ENCODE data around the gene PRRG1. TPM values are rescaled to one million over a fixed set of nuclear protein-coding genes. Genes with fewer than 3 reads are reported as not detected.

PRRG1 gene
- polyA plus RNA-seq, 1 of the 3 experiments (the other 2 are of a cell fraction) = 3.0 TPM

DNA sequence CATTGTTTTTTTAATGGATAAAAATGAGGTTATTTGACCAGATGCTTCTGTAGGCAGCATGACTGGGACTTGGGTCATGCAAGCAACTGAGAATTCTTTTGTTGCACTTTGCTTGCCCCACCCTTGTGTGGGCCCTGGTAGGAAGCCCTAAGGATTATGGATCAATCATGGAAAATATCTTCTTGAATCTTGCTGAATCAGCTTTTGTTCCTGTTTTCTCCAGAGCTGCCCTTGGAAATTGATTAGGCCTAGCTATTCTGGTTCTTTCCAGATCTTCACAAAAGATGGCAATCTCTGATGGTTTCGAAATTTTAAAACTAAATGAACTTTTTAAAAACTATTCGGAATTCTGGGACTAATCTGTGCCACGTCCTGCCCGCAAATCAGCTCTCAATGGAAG is 58.6 kb downstream of the PRRG1 start:
- POLR2A ChIA-PET = no interaction called here
- WGBS (ENCODE audit: low lambda C conversion rate) = 52% methylated on average over 4 of the region's 4 CpGs
- CTCF ChIA-PET = no interaction called here
- no peak overlapping the region for H3K4me2 ChIP-seq
- DNase-seq = no peak
- no peak overlapping the region for H3K9ac ChIP-seq
- TF ChIP-seq NFIC (IDR thresholded peaks at IDR 0.05; ENCODE audit: borderline replicate concordance) = no peak
- TF ChIP-seq, protein P1, sequence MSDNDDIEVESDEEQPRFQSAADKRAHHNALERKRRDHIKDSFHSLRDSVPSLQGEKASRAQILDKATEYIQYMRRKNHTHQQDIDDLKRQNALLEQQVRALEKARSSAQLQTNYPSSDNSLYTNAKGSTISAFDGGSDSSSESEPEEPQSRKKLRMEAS (IDR thresholded peaks at IDR 0.05; ENCODE audit: low read depth) = no peak
- no peak overlapping the region for H3K4me3 ChIP-seq (ENCODE audit: low read depth in 2 of 2, low read length in 1 of 2)
- H3K79me2 ChIP-seq (ENCODE audit: insufficient read depth) = no peaks in the 10 kb centered on the region
- no peak overlapping the region for H2AFZ ChIP-seq (ENCODE audit: low read depth)
- H3K36me3 ChIP-seq (replicated peaks in 1 of 2; ENCODE audit: control insufficient read depth in 1 of 2, insufficient read depth in 2 of 2, low read length in 1 of 2) = no peaks in the 10 kb centered on the region
- H3K9me3 ChIP-seq = no peaks in the 10 kb centered on the region
- no peaks in the 10 kb centered on the region for H3F3A ChIP-seq (replicated peaks; ENCODE audit: insufficient read depth)
- no peaks in the 10 kb centered on the region for H3K9me2 ChIP-seq
- H3K27ac ChIP-seq (ENCODE audit: low read depth in 2 of 2, low read length in 1 of 2) = no peak overlapping the region
- H3K27me3 ChIP-seq (ENCODE audit: insufficient read depth) = no peaks in the 10 kb centered on the region
- no peaks in the 10 kb centered on the region for H4K20me1 ChIP-seq (ENCODE audit: insufficient read depth)
- H3K4me1 ChIP-seq (ENCODE audit: control insufficient read depth in 1 of 2, insufficient read depth in 2 of 2, low read depth in 1 of 2, low read length in 1 of 2) = peaks cover 0 to 6% of the 10 kb centered on the region in 2 experiments; a peak in 1 of 4 replicates

DNA sequence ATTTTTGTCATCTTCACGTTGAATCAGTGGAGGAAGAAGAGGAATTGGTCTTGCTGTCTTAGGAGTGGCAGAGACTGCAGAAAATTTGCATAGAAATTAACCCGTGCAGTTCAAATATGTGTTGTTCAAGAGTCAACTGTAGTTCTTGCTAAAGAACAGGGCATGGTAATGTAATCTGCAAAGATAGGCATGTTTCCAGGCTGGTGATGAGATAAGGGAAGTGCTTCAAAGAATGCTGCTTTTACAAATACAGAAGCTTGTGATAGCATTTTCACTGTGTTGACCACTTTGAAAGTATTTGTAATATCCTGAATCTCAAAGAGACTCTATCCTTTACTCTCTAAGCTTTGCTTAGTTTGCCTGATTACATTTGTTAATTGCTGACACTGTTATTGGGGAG is 60.1 kb downstream of the PRRG1 start:
- H3K27ac ChIP-seq (ENCODE audit: low read depth in 2 of 2, low read length in 1 of 2) = no peak overlapping the region
- no peak overlapping the region for H2AFZ ChIP-seq (ENCODE audit: low read depth)
- peaks cover 0 to 6% of the 10 kb centered on the region in 2 experiments; a peak in 1 of 4 replicates for H3K4me1 ChIP-seq (ENCODE audit: control insufficient read depth in 1 of 2, insufficient read depth in 2 of 2, low read depth in 1 of 2, low read length in 1 of 2)
- H3K4me2 ChIP-seq = no peak overlapping the region
- H3F3A ChIP-seq (replicated peaks; ENCODE audit: insufficient read depth) = no peaks in the 10 kb centered on the region
- no peak overlapping the region for H3K4me3 ChIP-seq (ENCODE audit: low read depth in 2 of 2, low read length in 1 of 2)
- CTCF ChIA-PET = no interaction called here
- TF ChIP-seq, protein P2, sequence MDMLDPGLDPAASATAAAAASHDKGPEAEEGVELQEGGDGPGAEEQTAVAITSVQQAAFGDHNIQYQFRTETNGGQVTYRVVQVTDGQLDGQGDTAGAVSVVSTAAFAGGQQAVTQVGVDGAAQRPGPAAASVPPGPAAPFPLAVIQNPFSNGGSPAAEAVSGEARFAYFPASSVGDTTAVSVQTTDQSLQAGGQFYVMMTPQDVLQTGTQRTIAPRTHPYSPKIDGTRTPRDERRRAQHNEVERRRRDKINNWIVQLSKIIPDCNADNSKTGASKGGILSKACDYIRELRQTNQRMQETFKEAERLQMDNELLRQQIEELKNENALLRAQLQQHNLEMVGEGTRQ (IDR thresholded peaks at IDR 0.05; ENCODE audit: borderline replicate concordance, low read depth, low read length) = no peak
- TF ChIP-seq NFIC (IDR thresholded peaks at IDR 0.05; ENCODE audit: borderline replicate concordance) = no peak
- TF ChIP-seq, protein P3, sequence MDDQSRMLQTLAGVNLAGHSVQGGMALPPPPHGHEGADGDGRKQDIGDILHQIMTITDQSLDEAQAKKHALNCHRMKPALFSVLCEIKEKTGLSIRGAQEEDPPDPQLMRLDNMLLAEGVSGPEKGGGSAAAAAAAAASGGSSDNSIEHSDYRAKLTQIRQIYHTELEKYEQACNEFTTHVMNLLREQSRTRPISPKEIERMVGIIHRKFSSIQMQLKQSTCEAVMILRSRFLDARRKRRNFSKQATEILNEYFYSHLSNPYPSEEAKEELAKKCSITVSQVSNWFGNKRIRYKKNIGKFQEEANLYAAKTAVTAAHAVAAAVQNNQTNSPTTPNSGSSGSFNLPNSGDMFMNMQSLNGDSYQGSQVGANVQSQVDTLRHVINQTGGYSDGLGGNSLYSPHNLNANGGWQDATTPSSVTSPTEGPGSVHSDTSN (IDR thresholded peaks at IDR 0.05) = no peak
- TF ChIP-seq CHD2 (IDR thresholded peaks at IDR 0.05; ENCODE audit: low read length, partially characterized antibody) = no peak
- TF ChIP-seq MXI1 (IDR thresholded peaks at IDR 0.05; ENCODE audit: low read depth, low read length) = no peak
- TF ChIP-seq TCF12 (IDR thresholded peaks at IDR 0.05) = no peak
- TF ChIP-seq FOSL2 (IDR thresholded peaks at IDR 0.05; ENCODE audit: borderline replicate concordance, low read depth) = no peak
- H3K27me3 ChIP-seq (ENCODE audit: insufficient read depth) = no peaks in the 10 kb centered on the region
- H4K20me1 ChIP-seq (ENCODE audit: insufficient read depth) = no peaks in the 10 kb centered on the region
- H3K9me3 ChIP-seq = no peaks in the 10 kb centered on the region
- H3K9me2 ChIP-seq = no peaks in the 10 kb centered on the region
- no peak overlapping the region for H3K9ac ChIP-seq
- POLR2A ChIA-PET = no interaction called here
- 42% methylated on average over 2 of the region's 2 CpGs for WGBS (ENCODE audit: low lambda C conversion rate)
- no peak for DNase-seq
- H3K79me2 ChIP-seq (ENCODE audit: insufficient read depth) = no peaks in the 10 kb centered on the region
- H3K36me3 ChIP-seq (replicated peaks in 1 of 2; ENCODE audit: control insufficient read depth in 1 of 2, insufficient read depth in 2 of 2, low read length in 1 of 2) = no peaks in the 10 kb centered on the region

DNA sequence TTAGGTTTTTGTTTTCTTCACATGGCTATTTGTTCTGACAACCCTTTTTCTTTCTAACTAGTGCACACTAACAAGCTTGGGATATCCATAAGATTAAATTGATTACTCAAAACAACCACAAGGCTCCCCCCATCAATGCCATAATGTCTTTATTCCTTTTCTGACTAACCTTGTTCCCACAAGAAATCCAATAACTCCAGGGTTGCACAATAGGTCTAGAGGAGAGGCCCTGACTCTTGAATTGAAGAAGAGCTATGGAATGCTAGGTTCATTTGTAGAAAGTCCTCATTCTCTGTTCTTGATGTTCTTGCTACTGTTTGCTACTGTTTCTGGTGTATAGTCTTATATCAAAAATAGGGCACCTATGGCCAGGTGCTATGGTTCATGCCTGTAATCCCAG is 71.0 kb downstream of the PRRG1 start:
- no peaks in the 10 kb centered on the region for H4K20me1 ChIP-seq (ENCODE audit: insufficient read depth)
- H3K9me3 ChIP-seq = no peaks in the 10 kb centered on the region
- no peaks in the 10 kb centered on the region for H3K4me1 ChIP-seq (ENCODE audit: control insufficient read depth in 1 of 2, insufficient read depth in 2 of 2, low read depth in 1 of 2, low read length in 1 of 2)
- H3K27me3 ChIP-seq (ENCODE audit: insufficient read depth) = no peaks in the 10 kb centered on the region
- POLR2A ChIA-PET = no interaction called here
- no peak for DNase-seq
- peaks cover 7% of the 10 kb centered on the region for H3F3A ChIP-seq (replicated peaks; ENCODE audit: insufficient read depth)
- H2AFZ ChIP-seq (ENCODE audit: low read depth) = no peak overlapping the region
- CTCF ChIA-PET = no interaction called here
- H3K4me3 ChIP-seq (ENCODE audit: low read depth in 2 of 2, low read length in 1 of 2) = no peak overlapping the region
- H3K4me2 ChIP-seq = no peak overlapping the region
- no peaks in the 10 kb centered on the region for H3K36me3 ChIP-seq (replicated peaks in 1 of 2; ENCODE audit: control insufficient read depth in 1 of 2, insufficient read depth in 2 of 2, low read length in 1 of 2)
- H3K27ac ChIP-seq (ENCODE audit: low read depth in 2 of 2, low read length in 1 of 2) = no peak overlapping the region
- H3K9me2 ChIP-seq = no peaks in the 10 kb centered on the region
- H3K79me2 ChIP-seq (ENCODE audit: insufficient read depth) = no peaks in the 10 kb centered on the region
- no peak overlapping the region for H3K9ac ChIP-seq
- TF ChIP-seq, protein P4, sequence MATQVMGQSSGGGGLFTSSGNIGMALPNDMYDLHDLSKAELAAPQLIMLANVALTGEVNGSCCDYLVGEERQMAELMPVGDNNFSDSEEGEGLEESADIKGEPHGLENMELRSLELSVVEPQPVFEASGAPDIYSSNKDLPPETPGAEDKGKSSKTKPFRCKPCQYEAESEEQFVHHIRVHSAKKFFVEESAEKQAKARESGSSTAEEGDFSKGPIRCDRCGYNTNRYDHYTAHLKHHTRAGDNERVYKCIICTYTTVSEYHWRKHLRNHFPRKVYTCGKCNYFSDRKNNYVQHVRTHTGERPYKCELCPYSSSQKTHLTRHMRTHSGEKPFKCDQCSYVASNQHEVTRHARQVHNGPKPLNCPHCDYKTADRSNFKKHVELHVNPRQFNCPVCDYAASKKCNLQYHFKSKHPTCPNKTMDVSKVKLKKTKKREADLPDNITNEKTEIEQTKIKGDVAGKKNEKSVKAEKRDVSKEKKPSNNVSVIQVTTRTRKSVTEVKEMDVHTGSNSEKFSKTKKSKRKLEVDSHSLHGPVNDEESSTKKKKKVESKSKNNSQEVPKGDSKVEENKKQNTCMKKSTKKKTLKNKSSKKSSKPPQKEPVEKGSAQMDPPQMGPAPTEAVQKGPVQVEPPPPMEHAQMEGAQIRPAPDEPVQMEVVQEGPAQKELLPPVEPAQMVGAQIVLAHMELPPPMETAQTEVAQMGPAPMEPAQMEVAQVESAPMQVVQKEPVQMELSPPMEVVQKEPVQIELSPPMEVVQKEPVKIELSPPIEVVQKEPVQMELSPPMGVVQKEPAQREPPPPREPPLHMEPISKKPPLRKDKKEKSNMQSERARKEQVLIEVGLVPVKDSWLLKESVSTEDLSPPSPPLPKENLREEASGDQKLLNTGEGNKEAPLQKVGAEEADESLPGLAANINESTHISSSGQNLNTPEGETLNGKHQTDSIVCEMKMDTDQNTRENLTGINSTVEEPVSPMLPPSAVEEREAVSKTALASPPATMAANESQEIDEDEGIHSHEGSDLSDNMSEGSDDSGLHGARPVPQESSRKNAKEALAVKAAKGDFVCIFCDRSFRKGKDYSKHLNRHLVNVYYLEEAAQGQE (IDR thresholded peaks at IDR 0.05; ENCODE audit: low read depth, low read length) = no peak
- TF ChIP-seq, protein P5, sequence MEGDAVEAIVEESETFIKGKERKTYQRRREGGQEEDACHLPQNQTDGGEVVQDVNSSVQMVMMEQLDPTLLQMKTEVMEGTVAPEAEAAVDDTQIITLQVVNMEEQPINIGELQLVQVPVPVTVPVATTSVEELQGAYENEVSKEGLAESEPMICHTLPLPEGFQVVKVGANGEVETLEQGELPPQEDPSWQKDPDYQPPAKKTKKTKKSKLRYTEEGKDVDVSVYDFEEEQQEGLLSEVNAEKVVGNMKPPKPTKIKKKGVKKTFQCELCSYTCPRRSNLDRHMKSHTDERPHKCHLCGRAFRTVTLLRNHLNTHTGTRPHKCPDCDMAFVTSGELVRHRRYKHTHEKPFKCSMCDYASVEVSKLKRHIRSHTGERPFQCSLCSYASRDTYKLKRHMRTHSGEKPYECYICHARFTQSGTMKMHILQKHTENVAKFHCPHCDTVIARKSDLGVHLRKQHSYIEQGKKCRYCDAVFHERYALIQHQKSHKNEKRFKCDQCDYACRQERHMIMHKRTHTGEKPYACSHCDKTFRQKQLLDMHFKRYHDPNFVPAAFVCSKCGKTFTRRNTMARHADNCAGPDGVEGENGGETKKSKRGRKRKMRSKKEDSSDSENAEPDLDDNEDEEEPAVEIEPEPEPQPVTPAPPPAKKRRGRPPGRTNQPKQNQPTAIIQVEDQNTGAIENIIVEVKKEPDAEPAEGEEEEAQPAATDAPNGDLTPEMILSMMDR (IDR thresholded peaks at IDR 0.05) = no peak
- TF ChIP-seq YY1 (IDR thresholded peaks at IDR 0.05; ENCODE audit: low read depth) (no peak), RCOR1 (IDR thresholded peaks at IDR 0.05; ENCODE audit: low read length) (no peak), TAF1 (IDR thresholded peaks at IDR 0.05; ENCODE audit: borderline replicate concordance, low read depth, low read length) (no peak), RAD21 (IDR thresholded peaks at IDR 0.05; ENCODE audit: low read length) (no peak), RFX5 (IDR thresholded peaks at IDR 0.05; ENCODE audit: low read length) (no peak)
